Lower leg skin (tissue), 4 donors: ENCODE results near the gene DMKN. TPM values are rescaled to one million over a fixed set of nuclear protein-coding genes. Genes with fewer than 3 reads are reported as not detected.
"Not testable (repeated sequence)": the region's sequence is repeated elsewhere in the genome, so short reads cannot be mapped to it uniquely, and the experiment has no call there.

Experiments used
- DNase-seq, 2 donors: peaks; one replicate each; pipeline ENCODE4 v3.0.0-alpha.2; 2019; ENCODE audit warnings: low spot score in 2 of 2
- H3K4me3 ChIP-seq: fragments of 200-600 bp; sonication (generic); 2 replicates; pipeline ENCODE4 v1.5.1; 2017; ENCODE audit warnings: mild to moderate bottlenecking, low read depth; ENCODE audit not compliant: poor library complexity, severe bottlenecking
- POLR2A ChIP-seq, 2 donors: fragments of 450-650 bp; IDR thresholded peaks; one replicate each; pipeline ENCODE4 v1.6.1; 2016 to 2017; ENCODE audit warnings: antibody characterized with exemption in 2 of 2, mild to moderate bottlenecking in 1 of 2, moderate library complexity in 1 of 2
- WGBS, 2 donors: methylation state at CpG; one replicate each; pipeline ENCODE4 v1.1.5; 2018; 5-methylcytosine and 5-hydroxymethylcytosine counted together
- intact Hi-C: fragments of 100-400 bp; cut with DNase I; formaldehyde crosslinking; loops from one replicate; pipeline ENCODE4 v1.15.0; 2023; ENCODE audit warnings: low total_unique reads
- total RNA-seq, 4 donors: library from RNA; depleted of rRNA; stranded (reverse); fragments of >200 nt; gene quantifications; one replicate each; pipeline ENCODE4 v1.1.0, GENCODE V29; 2016
- TF ChIP-seq, protein P1 (sequence below), 3 donors: fragments of 450-650 bp; IDR thresholded peaks; one replicate each; pipeline ENCODE4 v1.5.1; 2016; ENCODE audit warnings: antibody characterized with exemption in 3 of 3, mild to moderate bottlenecking in 3 of 3, moderate library complexity in 2 of 3

DMKN gene
- total RNA-seq, 4 donors from 2014 or later: 5,221 to 8,616 (median 5,967) TPM

GRCh38 chr19:35483089-35483488 is 30.4 kb downstream of the DMKN start:
- no peak for DNase-seq
- TF ChIP-seq, protein P1, sequence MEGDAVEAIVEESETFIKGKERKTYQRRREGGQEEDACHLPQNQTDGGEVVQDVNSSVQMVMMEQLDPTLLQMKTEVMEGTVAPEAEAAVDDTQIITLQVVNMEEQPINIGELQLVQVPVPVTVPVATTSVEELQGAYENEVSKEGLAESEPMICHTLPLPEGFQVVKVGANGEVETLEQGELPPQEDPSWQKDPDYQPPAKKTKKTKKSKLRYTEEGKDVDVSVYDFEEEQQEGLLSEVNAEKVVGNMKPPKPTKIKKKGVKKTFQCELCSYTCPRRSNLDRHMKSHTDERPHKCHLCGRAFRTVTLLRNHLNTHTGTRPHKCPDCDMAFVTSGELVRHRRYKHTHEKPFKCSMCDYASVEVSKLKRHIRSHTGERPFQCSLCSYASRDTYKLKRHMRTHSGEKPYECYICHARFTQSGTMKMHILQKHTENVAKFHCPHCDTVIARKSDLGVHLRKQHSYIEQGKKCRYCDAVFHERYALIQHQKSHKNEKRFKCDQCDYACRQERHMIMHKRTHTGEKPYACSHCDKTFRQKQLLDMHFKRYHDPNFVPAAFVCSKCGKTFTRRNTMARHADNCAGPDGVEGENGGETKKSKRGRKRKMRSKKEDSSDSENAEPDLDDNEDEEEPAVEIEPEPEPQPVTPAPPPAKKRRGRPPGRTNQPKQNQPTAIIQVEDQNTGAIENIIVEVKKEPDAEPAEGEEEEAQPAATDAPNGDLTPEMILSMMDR (IDR thresholded peaks at IDR 0.05): no peak
- no peak for TF ChIP-seq POLR2A (IDR thresholded peaks at IDR 0.05)
- intact Hi-C loops: no loop called here
- H3K4me3 ChIP-seq: no peak overlapping the region
- 74 to 76% methylated on average over 5 of the region's 5 CpGs for WGBS, 2 donors

DNA sequence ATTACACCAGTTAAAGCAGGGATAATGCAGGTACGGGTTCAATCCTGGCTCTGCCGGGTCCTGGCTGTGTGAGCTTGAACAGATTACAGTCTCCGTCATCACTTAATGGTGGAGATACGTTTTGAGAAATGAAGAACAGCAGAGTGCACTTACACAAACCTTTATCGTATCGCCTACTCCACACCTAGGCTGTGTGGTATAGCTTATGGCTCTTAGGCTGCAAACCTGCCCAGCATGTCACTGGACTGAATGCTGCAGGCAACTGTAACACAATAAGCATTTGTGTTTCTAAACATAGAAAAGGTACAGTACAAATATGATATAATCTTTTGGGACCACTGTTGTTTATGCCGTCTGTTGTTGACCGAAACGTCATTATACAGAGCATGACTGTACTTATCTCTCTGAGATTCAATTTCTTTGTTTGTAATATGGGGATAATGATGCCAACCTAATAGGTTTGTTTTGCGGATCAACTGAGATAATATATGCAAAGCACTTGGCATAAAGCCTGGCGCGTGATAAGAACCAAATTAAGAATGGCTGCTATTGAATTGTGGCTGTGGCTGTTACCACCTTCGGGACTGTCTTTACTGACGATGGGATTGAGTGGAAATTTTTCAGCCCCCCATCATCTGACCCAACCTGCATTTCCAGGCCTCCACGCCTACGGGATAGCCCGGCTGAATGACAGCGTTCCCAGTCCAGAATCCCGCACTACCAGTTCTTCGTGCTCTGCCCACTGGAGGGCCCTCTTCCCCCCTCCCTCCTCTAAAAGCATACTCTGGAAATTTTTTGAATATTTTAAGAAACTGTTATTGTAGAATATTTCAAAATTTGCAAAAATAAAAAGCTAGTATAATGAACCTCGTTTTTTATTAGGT is 34.4 kb downstream of the DMKN start:
- 48 to 67% methylated on average over 21 of the region's 21 CpGs for WGBS, 2 donors
- DNase-seq: no peak

GRCh38 chr19:35476149-35476548 is 37.3 kb downstream of the DMKN start:
- no peak for DNase-seq
- TF ChIP-seq POLR2A (IDR thresholded peaks at IDR 0.05): no peak
- TF ChIP-seq, protein P1 (IDR thresholded peaks at IDR 0.05): no peak
- H3K4me3 ChIP-seq: no peak overlapping the region
- intact Hi-C loops: no loop called here
- 59 to 60% methylated on average over 4 of the region's 4 CpGs for whole genome bisulfite sequencing, 2 donors

More for the DNA sequence above, 34.4 kb downstream of the DMKN start:
- intact Hi-C loops: no loop called here
- H3K4me3 ChIP-seq: no peak overlapping the region
- TF ChIP-seq, protein P1 (IDR thresholded peaks at IDR 0.05): no peak
- no peak for TF ChIP-seq POLR2A (IDR thresholded peaks at IDR 0.05)

GRCh38 chr19:35474594-35474993 is 38.9 kb downstream of the DMKN start:
- DNase-seq, H3K4me3 ChIP-seq, intact Hi-C loops: not testable (repeated sequence)
- 94 to 98% methylated on average over 7 of the region's 7 CpGs for WGBS, 2 donors

DNA sequence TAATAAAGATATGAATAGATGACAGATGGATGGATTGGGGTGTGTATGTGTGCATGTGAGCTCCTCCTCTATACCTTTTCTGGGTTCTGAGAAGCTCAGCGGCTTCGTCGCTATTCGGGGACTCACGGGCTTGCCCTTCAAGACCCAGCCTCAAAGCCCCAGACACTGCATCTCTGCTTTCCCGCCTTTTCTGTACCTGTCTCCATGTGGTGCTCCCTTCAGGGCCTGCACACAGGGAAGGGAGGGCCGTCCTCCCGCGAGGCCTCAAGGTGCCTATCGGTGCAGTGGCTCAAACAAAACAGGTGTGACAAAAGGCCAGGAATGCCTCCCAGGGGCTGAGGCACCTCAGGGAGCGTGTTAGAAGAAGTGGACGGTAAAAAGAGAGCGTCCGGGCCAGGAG is 39.3 kb downstream of the DMKN start:
- TF ChIP-seq, protein P1 (IDR thresholded peaks at IDR 0.05): no peak
- TF ChIP-seq POLR2A (IDR thresholded peaks at IDR 0.05): no peak
- no peak for DNase-seq
- WGBS, 2 donors: 92 to 95% methylated on average over 14 of the region's 14 CpGs
- H3K4me3 ChIP-seq: no peak overlapping the region
- intact Hi-C loops: no loop called here

- WGBS, 2 donors: 92 to 94% methylated on average over 8 of the region's 8 CpGs
- DNase-seq: no peak
- no peak overlapping the region for H3K4me3 ChIP-seq
- intact Hi-C loops: no loop called here
- no peak for TF ChIP-seq POLR2A (IDR thresholded peaks at IDR 0.05)
- TF ChIP-seq, protein P1 (IDR thresholded peaks at IDR 0.05): no peak
These were observed 41.5 kb downstream of the DMKN start for GRCh38 chr19:35471946-35472345.

DNA sequence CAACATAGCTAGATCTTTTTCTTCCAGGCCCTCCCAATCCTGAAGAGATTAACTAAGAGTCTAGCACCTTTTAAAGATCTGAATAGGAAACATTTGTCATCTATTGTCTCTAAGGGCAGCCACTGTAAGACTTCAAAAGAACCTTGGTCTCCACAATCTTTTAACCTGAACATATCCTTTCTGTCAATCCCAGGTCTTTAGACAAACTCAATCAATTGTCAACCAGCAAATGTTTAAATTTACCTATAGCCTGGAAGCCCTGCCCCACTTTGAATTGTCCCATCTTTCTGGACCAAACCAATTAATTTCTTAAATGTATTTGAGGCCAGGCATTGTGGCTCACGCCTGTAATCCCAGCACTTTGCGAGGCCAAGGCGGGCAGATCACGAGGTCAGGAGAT is 42.4 kb downstream of the DMKN start:
- H3K4me3 ChIP-seq, intact Hi-C loops, DNase-seq: not testable (repeated sequence)
- 93% methylated on average over 4 of the region's 4 CpGs for WGBS, 2 donors
